Measurements from ENCODE around the gene TMUB2. TPM values are rescaled to one million over a fixed set of nuclear protein-coding genes. Genes with fewer than 3 reads are reported as not detected.

The TMUB2 gene
- total RNA-seq, 1 donor from 2014 or later, result 33.5 TPM

- H3K4me3 Mint-ChIP-seq, result no peak overlapping the region
Observed at GRCh38 chr17:44207319-44207718, 20.5 kb downstream of the TMUB2 start.

GRCh38 chr17:44207743-44208142 lies 21.0 kb downstream of the TMUB2 start:
- peaks cover 21% of the 10 kb centered on the region for H3K4me1 Mint-ChIP-seq
- peak overlapping the region; percentile 19 for H3K4me3 Mint-ChIP-seq
- no peaks in the 10 kb centered on the region for H3K9me3 Mint-ChIP-seq
- no peaks in the 10 kb centered on the region for H3K27me3 Mint-ChIP-seq (ENCODE audit: low read depth)
- H3K36me3 Mint-ChIP-seq (ENCODE audit: low read depth), result peaks cover 9% of the 10 kb centered on the region
- no peak for TF ChIP-seq CTCF (conservative IDR thresholded peaks at IDR 0.05)
- H3K27ac Mint-ChIP-seq (ENCODE audit: unreplicated experiment), result no peak overlapping the region
- DNase-seq (ENCODE audit: low read depth, low spot score), result no peak

More at GRCh38 chr17:44207319-44207718, 20.5 kb downstream of the TMUB2 start:
- H3K4me1 Mint-ChIP-seq, result peaks cover 20% of the 10 kb centered on the region
- H3K36me3 Mint-ChIP-seq (ENCODE audit: low read depth), result peaks cover 8% of the 10 kb centered on the region
- no peaks in the 10 kb centered on the region for H3K9me3 Mint-ChIP-seq
- TF ChIP-seq CTCF (conservative IDR thresholded peaks at IDR 0.05), result no peak
- DNase-seq (ENCODE audit: low read depth, low spot score), result no peak
- no peaks in the 10 kb centered on the region for H3K27me3 Mint-ChIP-seq (ENCODE audit: low read depth)
- no peak overlapping the region for H3K27ac Mint-ChIP-seq (ENCODE audit: unreplicated experiment)

GRCh38 chr17:44209786-44210341 lies 23.1 kb downstream of the TMUB2 start:
- Mint-ChIP-seq H3K9me3 (no peaks in the 10 kb centered on the region), H3K4me1 (peaks cover 16% of the 10 kb centered on the region), H3K4me3 (peak overlapping the region; percentile 41), H3K27me3 (ENCODE audit: low read depth) (no peaks in the 10 kb centered on the region), H3K36me3 (ENCODE audit: low read depth) (peaks cover 16% of the 10 kb centered on the region), H3K27ac (ENCODE audit: unreplicated experiment) (no peak overlapping the region)
- TF ChIP-seq CTCF (conservative IDR thresholded peaks at IDR 0.05), result no peak
- DNase-seq (ENCODE audit: low read depth, low spot score), result no peak

- Mint-ChIP-seq H3K36me3 (ENCODE audit: low read depth) (peaks cover 19% of the 10 kb centered on the region), H3K4me3 (peak overlapping the region; percentile 41), H3K4me1 (peaks cover 16% of the 10 kb centered on the region), H3K27me3 (ENCODE audit: low read depth) (no peaks in the 10 kb centered on the region), H3K27ac (ENCODE audit: unreplicated experiment) (no peak overlapping the region), H3K9me3 (no peaks in the 10 kb centered on the region)
- peak; percentile 86 for DNase-seq (ENCODE audit: low read depth, low spot score)
- TF ChIP-seq CTCF (conservative IDR thresholded peaks at IDR 0.05), result peak; percentile 91
Observed at GRCh38 chr17:44210342-44211192, 23.8 kb downstream of the TMUB2 start.

GRCh38 chr17:44211281-44212265 lies 24.8 kb downstream of the TMUB2 start:
- Mint-ChIP-seq H3K36me3 (ENCODE audit: low read depth) (peaks cover 19% of the 10 kb centered on the region), H3K4me1 (peaks cover 12% of the 10 kb centered on the region), H3K27me3 (ENCODE audit: low read depth) (no peaks in the 10 kb centered on the region), H3K4me3 (peak overlapping the region; percentile 19), H3K9me3 (no peaks in the 10 kb centered on the region), H3K27ac (ENCODE audit: unreplicated experiment) (peak overlapping the region; percentile 78)
- TF ChIP-seq CTCF (conservative IDR thresholded peaks at IDR 0.05), result no peak
- no peak for DNase-seq (ENCODE audit: low read depth, low spot score)

Data from neural crest cell (in vitro differentiated cells).